BE2C (cell line): ENCODE data around the gene PANX3.

ENCODE experiments used
- DNase-seq: peaks from one replicate; pipeline ENCODE4 v3.0.0-alpha.2; 2020
- H3K27me3 ChIP-seq: fragments of 250-450 bp; sonication (Bioruptor Pico); 2 replicates; pipeline ENCODE4 v1.5.1; 2020; ENCODE audit warnings: mild to moderate bottlenecking
- H3K36me3 ChIP-seq: fragments of 250-450 bp; sonication (Bioruptor Pico); 2 replicates; pipeline ENCODE4 v1.5.1; 2020; ENCODE audit warnings: mild to moderate bottlenecking
- H3K4me1 ChIP-seq: fragments of 250-450 bp; sonication (Bioruptor Pico); 2 replicates; pipeline ENCODE4 v1.5.1; 2020
- H3K4me3 ChIP-seq: 2 replicates; pipeline ENCODE4 v1.5.1; 2011; ENCODE audit warnings: low read depth, low read length
- H3K9me3 ChIP-seq: fragments of 250-450 bp; sonication (Bioruptor Pico); 2 replicates; pipeline ENCODE4 v1.5.1; 2020
- CTCF ChIP-seq: IDR thresholded peaks from 2 replicates; pipeline ENCODE4 v1.5.1; 2012; ENCODE audit warnings: mild to moderate bottlenecking, low read depth, low read length

PANX3 gene

DNA sequence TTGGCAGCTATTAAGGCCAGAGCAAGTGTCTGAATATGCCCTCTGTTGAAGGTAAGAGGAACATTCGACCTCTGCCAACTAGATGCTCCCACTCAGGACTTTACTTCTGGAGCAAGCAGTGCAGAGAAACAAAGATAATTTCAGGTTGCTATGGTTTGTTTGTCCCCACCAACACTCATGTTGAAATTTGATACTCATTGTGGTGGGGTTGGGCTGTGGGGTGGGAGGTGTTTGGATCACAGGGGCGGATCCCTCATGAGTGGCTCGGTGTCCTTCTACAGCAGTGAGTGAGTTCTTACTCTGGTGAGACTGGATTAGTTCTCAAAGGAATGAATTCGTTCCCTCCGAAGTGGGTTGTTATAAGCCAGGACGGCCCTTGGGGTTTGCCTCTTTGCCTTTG is 29.4 kb upstream of the PANX3 start:
- H3K4me3 ChIP-seq = no peak overlapping the region
- no peaks in the 10 kb centered on the region for H3K36me3 ChIP-seq
- DNase-seq = no peak
- H3K9me3 ChIP-seq = no peaks in the 10 kb centered on the region
- no peaks in the 10 kb centered on the region for H3K4me1 ChIP-seq
- H3K27me3 ChIP-seq = peaks cover 31% of the 10 kb centered on the region
- TF ChIP-seq CTCF = no peak

DNA sequence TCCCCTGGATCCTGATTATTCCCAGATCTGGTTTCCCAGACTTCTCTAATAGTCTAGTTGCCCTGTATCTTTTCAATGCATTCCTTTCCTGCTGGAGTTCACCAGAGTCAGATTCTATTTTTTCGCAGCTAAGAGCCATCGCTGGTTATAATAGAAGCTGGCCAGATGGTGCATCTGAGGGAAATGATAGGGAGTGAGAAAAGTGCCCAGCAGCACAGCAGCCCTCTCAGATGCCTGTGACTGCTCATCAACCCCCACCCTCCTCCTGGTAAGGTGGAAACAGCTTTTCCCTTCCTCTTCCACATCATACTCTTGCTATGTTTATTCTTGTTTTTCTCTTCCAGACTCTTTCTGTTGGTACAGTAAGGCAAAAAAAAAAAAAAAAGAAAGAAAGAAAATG is 28.7 kb upstream of the PANX3 start:
- no peaks in the 10 kb centered on the region for H3K36me3 ChIP-seq
- TF ChIP-seq CTCF = no peak
- H3K4me1 ChIP-seq = no peaks in the 10 kb centered on the region
- no peaks in the 10 kb centered on the region for H3K9me3 ChIP-seq
- H3K27me3 ChIP-seq = peaks cover 36% of the 10 kb centered on the region
- no peak for DNase-seq
- H3K4me3 ChIP-seq = no peak overlapping the region

DNA sequence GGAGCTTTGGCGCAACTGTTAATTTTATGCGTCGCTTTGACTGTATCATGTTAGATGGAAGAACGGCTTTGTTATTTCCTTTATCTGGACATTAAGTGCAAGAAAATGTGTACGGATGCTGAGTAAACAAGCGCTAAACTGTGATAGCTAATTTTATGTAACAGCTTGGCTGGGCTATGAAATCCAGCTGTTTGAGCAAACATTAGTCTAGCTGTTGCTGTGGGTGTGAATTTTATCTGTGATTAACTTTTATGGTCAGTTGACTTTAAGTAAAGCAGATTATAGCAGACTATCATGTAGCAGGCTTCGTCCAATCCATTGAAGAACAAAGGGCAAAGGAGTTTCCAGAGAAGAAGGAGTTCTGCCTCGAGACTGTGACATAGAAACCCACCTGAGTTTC is 27.4 kb upstream of the PANX3 start:
- DNase-seq = no peak
- no peaks in the 10 kb centered on the region for H3K4me1 ChIP-seq

DNA sequence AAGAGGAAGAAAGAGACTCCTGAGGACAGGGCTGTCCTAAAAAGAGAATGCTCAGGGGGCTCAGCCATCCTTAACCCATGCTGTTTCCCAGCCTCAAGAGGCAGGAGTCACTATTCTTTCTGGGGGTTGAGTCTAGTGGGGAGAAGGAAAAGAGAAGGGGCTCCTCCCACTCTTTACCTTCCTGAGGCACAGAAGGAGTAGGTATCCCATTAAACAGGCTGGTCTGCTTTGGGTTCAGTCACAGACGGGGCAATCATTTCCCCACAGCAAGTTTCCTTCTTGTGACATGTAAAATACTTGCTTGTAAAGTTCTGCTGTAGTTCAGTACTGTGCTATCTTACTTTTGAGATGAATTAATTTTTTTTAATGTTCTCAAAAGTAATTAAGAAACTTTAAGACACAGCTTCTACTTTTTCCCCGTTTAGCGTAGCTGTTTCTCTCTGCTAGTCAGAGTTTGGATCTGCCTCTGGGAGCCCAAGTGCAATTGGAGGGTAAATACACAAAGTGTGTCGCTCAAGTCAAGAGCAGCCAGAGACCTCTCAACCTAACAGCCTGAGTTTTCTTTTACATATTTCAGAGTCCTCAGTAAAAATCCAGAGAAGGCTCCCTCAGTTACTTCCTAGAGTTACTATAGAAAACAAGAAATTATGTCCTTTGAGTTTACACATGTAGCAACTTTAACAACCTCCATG is 26.4 kb upstream of the PANX3 start:
- Histone ChIP-seq H3K9me3 (no peaks in the 10 kb centered on the region), H3K36me3 (no peaks in the 10 kb centered on the region), H3K4me1 (no peaks in the 10 kb centered on the region), H3K4me3 (no peak overlapping the region), H3K27me3 (peaks cover 55% of the 10 kb centered on the region)
- DNase-seq = no peak
- TF ChIP-seq CTCF = no peak

More for the DNA sequence above, 27.4 kb upstream of the PANX3 start:
- no peaks in the 10 kb centered on the region for H3K9me3 ChIP-seq
- no peak overlapping the region for H3K4me3 ChIP-seq
- no peaks in the 10 kb centered on the region for H3K36me3 ChIP-seq
- H3K27me3 ChIP-seq = peaks cover 48% of the 10 kb centered on the region
- no peak for TF ChIP-seq CTCF

DNA sequence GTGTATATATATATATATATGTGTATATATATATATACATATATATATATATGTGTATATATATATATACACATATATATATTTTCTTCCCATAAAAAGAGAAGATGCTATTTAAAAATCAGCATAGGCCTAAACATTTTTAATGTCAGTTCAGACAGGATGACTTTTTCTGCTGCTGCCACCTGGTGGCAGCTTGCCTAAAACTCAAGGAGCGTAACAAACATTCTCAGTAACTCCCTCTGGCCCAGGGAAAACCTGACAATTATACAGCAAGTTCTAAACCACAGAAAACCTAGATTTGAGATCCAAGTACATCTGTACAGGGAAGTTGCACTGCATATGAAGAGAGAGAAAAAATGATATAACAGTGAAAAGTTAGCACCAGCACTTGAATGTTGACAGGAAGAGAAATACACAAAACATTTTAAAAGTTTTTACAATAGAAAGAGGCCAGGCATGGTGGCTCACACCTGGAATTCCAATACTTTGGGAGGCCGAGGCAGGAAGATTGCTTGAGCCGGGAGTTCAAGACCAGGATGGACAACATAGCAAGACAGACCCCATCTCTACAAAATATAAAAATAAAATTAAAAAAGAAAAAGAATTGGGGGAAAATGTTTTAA is 24.9 kb upstream of the PANX3 start:
- no peaks in the 10 kb centered on the region for H3K9me3 ChIP-seq
- H3K36me3 ChIP-seq = no peaks in the 10 kb centered on the region
- H3K27me3 ChIP-seq = peaks cover 70% of the 10 kb centered on the region
- peak; percentile 77 for TF ChIP-seq CTCF
- no peak overlapping the region for H3K4me3 ChIP-seq
- DNase-seq = peak; percentile 64
- no peaks in the 10 kb centered on the region for H3K4me1 ChIP-seq

- Histone ChIP-seq H3K9me3 (no peaks in the 10 kb centered on the region), H3K4me1 (no peaks in the 10 kb centered on the region), H3K27me3 (peaks cover 73% of the 10 kb centered on the region), H3K36me3 (no peaks in the 10 kb centered on the region), H3K4me3 (no peak overlapping the region)
- no peak for DNase-seq
- TF ChIP-seq CTCF = no peak
Measured at GRCh38 chr11:124591430-124591829, 19.8 kb upstream of the PANX3 start.
